Smooth muscle cell of the umbilical artery (primary cell): ENCODE measurements around the gene NF2. TPM values are rescaled to one million over a fixed set of nuclear protein-coding genes. Genes with fewer than 3 reads are reported as not detected.

ENCODE experiments used
- total RNA-seq: library from RNA; depleted of rRNA; stranded (reverse); fragments of >200 nt; gene quantifications from 2 replicates; pipeline ENCODE4 v1.2.3, GENCODE V29; 2014

NF2 gene
- 63.0 and 109 TPM in 2 replicates for total RNA-seq

GRCh38 chr22:29603358-29604075 lies at the start of gene NF2:
Gene NF2, plus strand, starts transcription at chr22:29603633. Its CDS starts 366 bp downstream, at chr22:29603999.

GRCh38 chr22:29719899-29720645 lies 116.6 kb downstream of the NF2 start, which contains the start of gene CABP7:
Gene CABP7, plus strand, starts transcription at chr22:29720003. Its CDS starts 422 bp downstream, at chr22:29720425.

Other genes starting within 250 kb of the NF2 start
- 49.6 and 85.1 TPM in 2 replicates for gene AP1B1, start 215.1 kb upstream of the NF2 start, total RNA-seq
- not detected in 2 replicates for gene RFPL1, start 165.1 kb upstream of the NF2 start, total RNA-seq
- 0.59 and 1.0 TPM in 2 replicates for gene NEFH, start 123.4 kb upstream of the NF2 start, total RNA-seq
- 49.9 and 98.5 TPM in 2 replicates for gene THOC5, start 49.9 kb upstream of the NF2 start, total RNA-seq
- 54.0 and 67.6 TPM in 2 replicates for gene NIPSNAP1, start 22.5 kb upstream of the NF2 start, total RNA-seq
- not detected in 2 replicates for gene CABP7, start 116.4 kb downstream of the NF2 start, total RNA-seq
- gene ZMAT5, start 163.4 kb downstream of the NF2 start, total RNA-seq = 13.9 and 15.4 TPM in 2 replicates
- 62.6 and 72.5 TPM in 2 replicates for gene UQCR10, start 163.7 kb downstream of the NF2 start, total RNA-seq
- 42.2 and 64.5 TPM in 2 replicates for gene ASCC2, start 234.6 kb downstream of the NF2 start, total RNA-seq